Endothelial cell of umbilical vein (primary cell): ENCODE data around the gene MOB1B. TPM values are rescaled to one million over a fixed set of nuclear protein-coding genes. Genes with fewer than 3 reads are reported as not detected.

ENCODE experiments used
- BruUV-seq: library from RNA; stranded (reverse); fragments of 400-500 nt; replicated peaks from 2 replicates; lab custom pipeline; 2021; lab: Mats Ljungman, UMichigan
- CTCF ChIA-PET: fragments of 300-600, 350-600 bp; sonication (Branson Sonifier 250); formaldehyde crosslinking; loops from one replicate; lab custom pipeline; 2021; ENCODE audit warnings: antibody characterized with exemption, inconsistent platforms; lab: Charles Lee
- POLR2A ChIA-PET: fragments of 300-600, 350-600 bp; sonication (Branson Sonifier 250); formaldehyde crosslinking; loops from one replicate; lab custom pipeline; 2021; ENCODE audit warnings: antibody characterized with exemption, inconsistent platforms; lab: Charles Lee
- DNase-seq: peaks from one replicate; pipeline ENCODE4 v3.0.0-alpha.2; 2011; ENCODE audit warnings: low read depth, low spot score
- FAIRE-seq: peaks from 2 replicates; lab custom pipeline; 2011; peaks lifted over from hg19 to GRCh38; lab: Jason Lieb, UNC
- H2AFZ ChIP-seq: 2 replicates; pipeline ENCODE4 v1.6.0; 2012; ENCODE audit warnings: low read depth, low read length, control low read depth, inconsistent platforms
- H3K27ac ChIP-seq: 2 replicates; pipeline ENCODE4 v1.5.1; 2011; ENCODE audit warnings: low read depth, mild to moderate bottlenecking, control low read depth, low read length, moderate library complexity; ENCODE audit not compliant: insufficient read depth
- H3K27me3 ChIP-seq, 2 experiments: 2 replicates each; pipeline versions ENCODE4 v1.6.0 to v1.6.1; 2011; ENCODE audit warnings: low read length in 2 of 2, mixed read lengths in 1 of 2; ENCODE audit not compliant: control insufficient read depth in 2 of 2, insufficient read depth in 2 of 2
- H3K36me3 ChIP-seq, 2 experiments: 2 replicates in 1 of 2; 3 replicates in 1 of 2; pipeline ENCODE4 v1.5.1; 2011; ENCODE audit warnings: low read length in 2 of 2, mild to moderate bottlenecking in 1 of 2, moderate library complexity in 1 of 2; ENCODE audit not compliant: control insufficient read depth in 2 of 2, insufficient read depth in 2 of 2; ENCODE audit errors: extremely low read depth in 1 of 2
- H3K4me1 ChIP-seq: 3 replicates; pipeline ENCODE4 v1.5.1; 2011; ENCODE audit warnings: mild to moderate bottlenecking, low read length; ENCODE audit not compliant: control insufficient read depth, insufficient read depth; ENCODE audit errors: extremely low read depth
- H3K4me2 ChIP-seq: 2 replicates; pipeline ENCODE4 v1.6.1; 2011; ENCODE audit warnings: low read length, control low read depth, mixed read lengths; ENCODE audit not compliant: insufficient read depth
- H3K4me3 ChIP-seq, 3 experiments: fragments of 200-600 bp in 1 of 3; sonication (generic), shearing (Covaris generic) in 1 of 3; replicated peaks in 1 of 3; 2 replicates each; pipeline ENCODE4 v1.5.1; 2011 to 2016; ENCODE audit warnings: control low read depth in 3 of 3, low read length in 3 of 3, mild to moderate bottlenecking in 2 of 3, inconsistent platforms in 1 of 3, low read depth in 1 of 3, moderate library complexity in 1 of 3; ENCODE audit not compliant: insufficient read depth in 1 of 3
- H3K79me2 ChIP-seq: 2 replicates; pipeline ENCODE4 v1.6.0; 2012; ENCODE audit warnings: low read length, inconsistent platforms; ENCODE audit not compliant: control insufficient read depth, insufficient read depth
- H3K9ac ChIP-seq: replicated peaks from 2 replicates; pipeline ENCODE3; 2011; ENCODE audit warnings: low read length, control low read depth; ENCODE audit not compliant: insufficient read depth; ENCODE audit errors: extremely low read depth
- H3K9me1 ChIP-seq: replicated peaks from 3 replicates; pipeline ENCODE4 v1.6.0; 2011; ENCODE audit warnings: mild to moderate bottlenecking, low read length; ENCODE audit not compliant: control insufficient read depth, insufficient read depth; ENCODE audit errors: extremely low read depth
- H3K9me3 ChIP-seq: replicated peaks from 2 replicates; pipeline ENCODE4 v1.5.1; 2012; ENCODE audit warnings: low read length, inconsistent platforms; ENCODE audit not compliant: control insufficient read depth, insufficient read depth
- H4K20me1 ChIP-seq: replicated peaks from 2 replicates; pipeline ENCODE3; 2011; ENCODE audit warnings: mild to moderate bottlenecking, low read length; ENCODE audit not compliant: control insufficient read depth, insufficient read depth; ENCODE audit errors: extremely low read depth
- CTCF ChIP-seq, 2 donors: IDR thresholded peaks; 1 replicate in 1 of 2; 2 replicates in 1 of 2; pipeline ENCODE4 v1.5.1; 2011; ENCODE audit warnings: low read length in 2 of 2, mild to moderate bottlenecking in 2 of 2, moderate library complexity in 2 of 2, control low read depth in 1 of 2, inconsistent platforms in 1 of 2, low read depth in 1 of 2; ENCODE audit not compliant: insufficient read depth in 1 of 2; ENCODE audit errors: extremely low read depth in 1 of 2
- EZH2 ChIP-seq: IDR thresholded peaks from 2 replicates; pipeline ENCODE4 v1.6.1; 2012; ENCODE audit warnings: borderline replicate concordance, low read depth, mild to moderate bottlenecking, moderate library complexity, low read length, inconsistent platforms; ENCODE audit not compliant: severe bottlenecking
- FOS ChIP-seq: IDR thresholded peaks from 2 replicates; pipeline ENCODE4 v1.6.1; 2011; ENCODE audit warnings: mild to moderate bottlenecking, low read length, moderate library complexity, borderline replicate concordance; ENCODE audit not compliant: insufficient read depth
- GATA2 ChIP-seq: IDR thresholded peaks from 2 replicates; pipeline ENCODE4 v1.7.0; 2011; ENCODE audit warnings: low read depth, mild to moderate bottlenecking, moderate library complexity, mixed read lengths, low read length; ENCODE audit not compliant: insufficient read length, insufficient read depth
- JUN ChIP-seq: IDR thresholded peaks from 2 replicates; pipeline ENCODE4 v1.6.1; 2011; ENCODE audit warnings: borderline replicate concordance, low read depth; ENCODE audit not compliant: insufficient read length, insufficient read depth
- MYC ChIP-seq: IDR thresholded peaks from one replicate; pipeline ENCODE4 v1.6.1; 2011; ENCODE audit warnings: mild to moderate bottlenecking, low read depth, low read length
- POLR2A ChIP-seq: IDR thresholded peaks from 2 replicates; pipeline ENCODE4 v1.6.1; 2012; ENCODE audit warnings: low read depth, mild to moderate bottlenecking, control low read depth, low read length
- POLR2AphosphoS5 ChIP-seq: IDR thresholded peaks from 2 replicates; pipeline ENCODE4 v1.6.1; 2012; ENCODE audit warnings: low read depth, mild to moderate bottlenecking, control low read depth, low read length, moderate library complexity; ENCODE audit not compliant: insufficient read depth
- dilution Hi-C: fragments of 300-500 bp; cut with MboI; formaldehyde crosslinking; loops from one replicate; pipeline ENCODE4 v1.15.0; 2019; ENCODE audit warnings: low sequenced_read_pairs; ENCODE audit not compliant: extremely low pct_ligation_motif_present
- intact Hi-C: fragments of 100-400 bp; cut with micrococcal nuclease; formaldehyde crosslinking; loops from one replicate; pipeline ENCODE4 v1.10.0; 2022
- polyA plus RNA-seq, 4 experiments: library from polyadenylated mRNA; depleted of rRNA in 3 of 4; stranded (reverse) in 3 of 4; unstranded in 1 of 4; fragments of >200 nt; gene quantifications; 2 replicates each; pipeline versions ENCODE4 v1.2.1 to v1.2.3, GENCODE V29; 2011 to 2012; ENCODE audit warnings: missing spikeins in 1 of 4
- total RNA-seq: library from RNA; stranded (reverse); gene quantifications from 2 replicates; pipeline ENCODE4 v1.2.3, GENCODE V29; 2021
- TF ChIP-seq, protein P1 (sequence below): IDR thresholded peaks from 2 replicates; pipeline ENCODE4 v1.6.1; 2011; ENCODE audit not compliant: insufficient read depth, insufficient read length

MOB1B gene
- total and polyA plus RNA-seq, 2 donors (not counting 3 experiments of a cell fraction or from before 2014, with no cell fraction given): 4.3 to 23.9 TPM

DNA sequence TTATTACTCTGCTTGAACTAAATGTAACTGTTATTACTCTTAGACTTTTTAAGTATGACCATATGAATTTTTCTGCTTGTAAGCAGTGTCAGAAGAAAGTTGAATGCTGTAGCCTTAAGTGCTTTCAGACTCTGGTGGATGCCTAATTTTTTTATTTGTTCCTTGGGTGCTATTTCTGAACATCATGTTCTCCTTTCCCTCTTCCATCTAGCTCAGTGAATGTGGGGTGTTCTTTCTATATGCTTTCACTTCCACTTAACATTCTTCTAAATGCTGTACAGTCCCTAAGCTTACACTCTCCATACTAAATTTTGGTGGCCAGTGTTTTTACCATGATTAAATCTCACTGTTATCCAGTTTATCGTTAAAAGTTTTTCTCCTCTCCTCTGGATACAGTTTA, 94.9 kb downstream of the MOB1B start:
- Histone ChIP-seq H3K9me3 (no peaks in the 10 kb centered on the region), H3K36me3 (peaks cover 0 to 5% of the 10 kb centered on the region in 2 experiments), H3K27me3 (no peaks in the 10 kb centered on the region), H3K4me2 (no peak overlapping the region), H4K20me1 (no peaks in the 10 kb centered on the region), H3K4me3 (no peak overlapping the region), H3K9me1 (no peaks in the 10 kb centered on the region), H3K79me2 (peaks cover 67% of the 10 kb centered on the region), H3K4me1 (peaks cover 14% of the 10 kb centered on the region), H2AFZ (no peak overlapping the region), H3K9ac (no peak overlapping the region), H3K27ac (no peak overlapping the region)
- TF ChIP-seq JUN (no peak), EZH2 (no peak), POLR2AphosphoS5 (no peak), MYC (no peak), FOS (no peak), POLR2A (no peak), CTCF (IDR thresholded peaks at IDR 0.05; ENCODE audit: extremely low read depth in 1 of 2, insufficient read depth in 1 of 2, low read depth in 1 of 2, low read length in 2 of 2) (no peak), GATA2 (no peak)
- TF ChIP-seq, protein P1, sequence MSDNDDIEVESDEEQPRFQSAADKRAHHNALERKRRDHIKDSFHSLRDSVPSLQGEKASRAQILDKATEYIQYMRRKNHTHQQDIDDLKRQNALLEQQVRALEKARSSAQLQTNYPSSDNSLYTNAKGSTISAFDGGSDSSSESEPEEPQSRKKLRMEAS: no peak
- DNase-seq (no peak), FAIRE-seq (no peak)
- no TSS peak for BruUV-seq
- POLR2A ChIA-PET: no interaction called here
- intact Hi-C loops: no loop called here
- dilution Hi-C loops: no loop called here
- CTCF ChIA-PET: interaction anchor here (7.8 kb wide), 1 partner anchor 10 kb away, joined by 97 read pairs; no protein-coding TSS in a partner anchor
